Stomach (tissue), 9 donors: ENCODE measurements around the gene RBSN. TPM values are rescaled to one million over a fixed set of nuclear protein-coding genes. Genes with fewer than 3 reads are reported as not detected.

Source experiments
- DNase-seq, 2 donors: peaks; one replicate each; pipeline versions ENCODE4 v3.0.0 to v3.0.0-alpha.2; 2013 to 2019
- H3K27ac ChIP-seq, 5 donors: fragments of 200-600 bp in 4 of 5; sonication (generic) in 4 of 5; one replicate each; pipeline ENCODE4 v1.5.1; 2013 to 2019; ENCODE audit warnings: mild to moderate bottlenecking in 1 of 5, moderate library complexity in 1 of 5
- H3K27me3 ChIP-seq, 3 donors: fragments of 200-600 bp; sonication (generic); one replicate each; pipeline ENCODE4 v1.5.1; 2017 to 2019; ENCODE audit warnings: mixed run types in 1 of 3
- H3K36me3 ChIP-seq, 4 donors: fragments of 200-600 bp; sonication (generic); 1 replicate in 3 of 4; 2 replicates in 1 of 4; pipeline ENCODE4 v1.5.1; 2016 to 2019
- H3K4me1 ChIP-seq, 4 donors: fragments of 200-600 bp; sonication (generic); one replicate each; pipeline ENCODE4 v1.5.1; 2016 to 2019
- H3K4me3 ChIP-seq, 4 donors: fragments of 200-600 bp; sonication (generic) in 3 of 4; one replicate each; pipeline ENCODE4 v1.5.1; 2016 to 2019; ENCODE audit warnings: mild to moderate bottlenecking in 1 of 4
- H3K9me3 ChIP-seq, 4 donors: fragments of 200-600 bp; sonication (generic); one replicate each; pipeline ENCODE4 v1.5.1; 2016 to 2019
- EP300 ChIP-seq: sonication (generic); formaldehyde crosslinking; IDR thresholded peaks from one replicate; pipeline ENCODE4 v1.6.1; 2017; ENCODE audit warnings: antibody characterized with exemption
- POLR2A ChIP-seq, 4 donors: fragments of 450-650 bp; IDR thresholded peaks; one replicate each; pipeline ENCODE4 v1.6.1; 2016; ENCODE audit warnings: antibody characterized with exemption in 4 of 4, control low read depth in 2 of 4, mild to moderate bottlenecking in 1 of 4, moderate library complexity in 1 of 4
- POLR2AphosphoS5 ChIP-seq, 3 donors: sonication (generic); formaldehyde crosslinking; IDR thresholded peaks; one replicate each; pipeline ENCODE4 v1.6.1; 2016; ENCODE audit warnings: antibody characterized with exemption in 3 of 3
- whole genome bisulfite sequencing, 5 donors: extraction: QIAGEN DNeasy Blood & Tissue Kit in 3 of 5; methylation state at CpG; one replicate each; pipeline versions ENCODE4 v1.1.5 to v1.1.7; 2013 to 2018; 5-methylcytosine and 5-hydroxymethylcytosine counted together
- intact Hi-C: fragments of 100-400 bp; cut with DNase I; formaldehyde crosslinking; loops from one replicate; pipeline ENCODE4 v1.15.1; 2023; ENCODE audit warnings: low total_unique reads
- polyA plus RNA-seq, 3 donors: library from polyadenylated mRNA; stranded (reverse); fragments of 200-250 nt; gene quantifications; one replicate each; pipeline ENCODE4 v1.2.3, GENCODE V29; 2013
- total RNA-seq, 5 donors: library from RNA; depleted of rRNA; stranded (reverse); fragments of >200 nt; gene quantifications; one replicate each; pipeline versions ENCODE4 v1.1.0 to v1.2.3, GENCODE V29; 2014 to 2016
- TF ChIP-seq, protein P1 (sequence below), 7 experiments: fragments of 450-650 bp in 4 of 7; fragments of 200-600 bp in 3 of 7; sonication (generic) in 3 of 7; IDR thresholded peaks; one replicate each; pipeline ENCODE4 v1.5.1; 2016 to 2019; ENCODE audit warnings: antibody characterized with exemption in 7 of 7, control low read depth in 2 of 7, mild to moderate bottlenecking in 1 of 7
- donor health status: healthy with polysubstance abuse.
- donor health status: Bipolar disorder and iron deficiency.
- donor health status: healthy.

Gene RBSN
- total and polyA plus RNA-seq, 8 donors = 4.3 to 127 (median 15.8) TPM

DNA sequence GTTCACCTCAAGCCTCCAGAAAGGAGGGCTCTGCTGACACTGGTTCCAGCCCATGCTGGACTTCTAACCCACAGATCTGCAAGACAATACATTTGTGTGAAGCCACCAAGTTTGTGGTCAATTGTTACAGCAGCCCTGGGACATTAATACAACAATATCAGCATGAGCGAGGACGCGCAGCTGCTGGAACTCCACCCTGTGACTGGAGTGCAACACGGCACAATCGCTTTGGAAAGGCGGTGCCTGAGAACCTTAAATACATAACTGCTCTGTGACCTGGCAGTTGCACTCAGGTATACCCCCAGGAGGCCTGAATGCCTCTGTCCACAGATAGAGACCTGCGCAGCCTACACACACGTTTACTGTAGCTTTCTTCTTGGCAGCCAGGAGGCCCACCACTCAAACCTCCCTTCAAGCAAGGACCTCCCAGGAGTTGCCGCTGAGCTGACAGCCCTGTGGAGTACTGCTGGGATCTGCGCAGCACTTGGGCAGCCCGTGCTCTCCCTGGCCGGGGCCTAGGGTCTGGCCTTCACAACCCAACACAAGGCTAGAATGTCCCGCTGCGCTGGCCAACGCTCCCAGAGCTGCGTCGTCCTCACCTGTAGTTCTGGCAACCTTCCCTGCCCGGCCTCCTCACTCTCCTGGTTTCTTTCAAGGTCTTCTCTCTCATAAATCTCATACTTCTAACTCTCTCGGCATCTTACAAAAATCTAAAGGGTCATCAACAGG lies 42.1 kb downstream of the RBSN start:
- intact Hi-C loops = no loop called here
- H3K27ac ChIP-seq = no peak overlapping the region
- no peak for DNase-seq
- no peaks in the 10 kb centered on the region for H3K9me3 ChIP-seq
- peaks cover 21 to 61% (median 55%) of the 10 kb centered on the region in 4 donors for H3K36me3 ChIP-seq
- TF ChIP-seq POLR2A (IDR thresholded peaks at IDR 0.05) (no peak), EP300 (no peak), POLR2AphosphoS5 (IDR thresholded peaks at IDR 0.05) (no peak)
- TF ChIP-seq, protein P1, sequence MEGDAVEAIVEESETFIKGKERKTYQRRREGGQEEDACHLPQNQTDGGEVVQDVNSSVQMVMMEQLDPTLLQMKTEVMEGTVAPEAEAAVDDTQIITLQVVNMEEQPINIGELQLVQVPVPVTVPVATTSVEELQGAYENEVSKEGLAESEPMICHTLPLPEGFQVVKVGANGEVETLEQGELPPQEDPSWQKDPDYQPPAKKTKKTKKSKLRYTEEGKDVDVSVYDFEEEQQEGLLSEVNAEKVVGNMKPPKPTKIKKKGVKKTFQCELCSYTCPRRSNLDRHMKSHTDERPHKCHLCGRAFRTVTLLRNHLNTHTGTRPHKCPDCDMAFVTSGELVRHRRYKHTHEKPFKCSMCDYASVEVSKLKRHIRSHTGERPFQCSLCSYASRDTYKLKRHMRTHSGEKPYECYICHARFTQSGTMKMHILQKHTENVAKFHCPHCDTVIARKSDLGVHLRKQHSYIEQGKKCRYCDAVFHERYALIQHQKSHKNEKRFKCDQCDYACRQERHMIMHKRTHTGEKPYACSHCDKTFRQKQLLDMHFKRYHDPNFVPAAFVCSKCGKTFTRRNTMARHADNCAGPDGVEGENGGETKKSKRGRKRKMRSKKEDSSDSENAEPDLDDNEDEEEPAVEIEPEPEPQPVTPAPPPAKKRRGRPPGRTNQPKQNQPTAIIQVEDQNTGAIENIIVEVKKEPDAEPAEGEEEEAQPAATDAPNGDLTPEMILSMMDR (IDR thresholded peaks at IDR 0.05) = no peak
- no peak overlapping the region for H3K4me3 ChIP-seq
- WGBS, 5 donors = 79 to 89% (median 86%) methylated on average over 14 to 19 of the region's 19 CpGs
- peaks cover 0 to 4% (median 1%) of the 10 kb centered on the region in 4 donors for H3K4me1 ChIP-seq
- H3K27me3 ChIP-seq = no peaks in the 10 kb centered on the region

DNA sequence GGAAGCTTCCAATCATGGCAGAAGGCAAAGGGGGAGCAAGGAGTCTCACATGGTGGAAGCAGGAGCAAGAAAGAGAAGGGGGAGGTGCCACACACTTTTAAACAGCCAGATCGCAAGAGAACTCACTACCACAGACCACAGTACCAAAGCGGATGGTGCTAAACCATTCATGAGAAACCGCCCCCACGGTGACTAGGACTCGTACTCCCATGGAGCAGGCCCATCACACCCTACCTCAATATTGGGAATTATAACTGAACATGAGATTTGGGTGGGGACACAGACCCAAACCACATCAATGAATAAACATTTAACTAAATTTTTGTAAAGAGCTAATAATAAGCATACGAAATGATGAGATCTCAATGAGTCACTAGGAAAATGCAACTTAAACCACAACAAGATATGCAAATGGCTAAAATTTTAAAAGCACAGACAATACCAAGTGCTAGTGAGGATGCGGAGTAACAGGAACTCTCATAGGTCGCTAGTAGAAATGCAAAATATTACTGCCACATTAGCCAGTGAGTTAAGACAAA lies 43.9 kb downstream of the RBSN start:
- TF ChIP-seq POLR2AphosphoS5 (IDR thresholded peaks at IDR 0.05) (no peak), POLR2A (IDR thresholded peaks at IDR 0.05) (no peak), EP300 (no peak)
- TF ChIP-seq, protein P1 (IDR thresholded peaks at IDR 0.05) = no peak
- Histone ChIP-seq H3K4me3 (no peak overlapping the region), H3K9me3 (no peaks in the 10 kb centered on the region), H3K36me3 (peaks cover 22 to 78% (median 72%) of the 10 kb centered on the region in 4 donors), H3K27ac (no peak overlapping the region), H3K27me3 (no peaks in the 10 kb centered on the region), H3K4me1 (peaks cover 0 to 4% (median 2%) of the 10 kb centered on the region in 4 donors)
- intact Hi-C loops = no loop called here
- DNase-seq = no peak
- WGBS, 5 donors = 81 to 89% (median 86%) methylated on average over 8 of the region's 8 CpGs

DNA sequence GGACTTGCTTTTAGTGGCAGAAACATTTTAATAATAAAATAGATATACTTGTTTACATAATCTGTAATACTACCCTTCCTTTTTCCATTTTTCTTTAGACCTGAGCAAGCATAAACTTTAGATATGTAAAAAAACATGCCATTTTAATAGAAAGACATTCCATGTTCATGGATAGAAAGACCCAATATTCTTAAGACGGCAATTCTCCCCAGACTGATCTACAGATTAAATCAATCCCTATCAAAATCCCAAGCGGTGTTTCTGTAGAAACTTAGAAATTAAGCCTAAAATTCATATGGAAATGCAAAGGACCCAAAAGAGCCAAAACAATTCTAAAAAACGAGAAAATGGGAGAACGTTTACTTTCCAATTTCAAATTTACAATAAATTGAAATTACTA lies 45.4 kb downstream of the RBSN start:
- peaks cover 30 to 83% (median 76%) of the 10 kb centered on the region in 4 donors for H3K36me3 ChIP-seq
- intact Hi-C loops = no loop called here
- no peak for DNase-seq
- peaks cover 0 to 4% (median 2%) of the 10 kb centered on the region in 4 donors for H3K4me1 ChIP-seq
- H3K9me3 ChIP-seq = no peaks in the 10 kb centered on the region
- no peak for TF ChIP-seq POLR2AphosphoS5 (IDR thresholded peaks at IDR 0.05)
- TF ChIP-seq POLR2A (IDR thresholded peaks at IDR 0.05) = no peak
- no peak for TF ChIP-seq EP300
- TF ChIP-seq, protein P1 (IDR thresholded peaks at IDR 0.05) = no peak
- WGBS, 5 donors = 97 to 98% (median 97%) methylated on average over 4 of the region's 4 CpGs
- H3K27ac ChIP-seq = no peak overlapping the region
- H3K4me3 ChIP-seq = no peak overlapping the region
- no peaks in the 10 kb centered on the region for H3K27me3 ChIP-seq

DNA sequence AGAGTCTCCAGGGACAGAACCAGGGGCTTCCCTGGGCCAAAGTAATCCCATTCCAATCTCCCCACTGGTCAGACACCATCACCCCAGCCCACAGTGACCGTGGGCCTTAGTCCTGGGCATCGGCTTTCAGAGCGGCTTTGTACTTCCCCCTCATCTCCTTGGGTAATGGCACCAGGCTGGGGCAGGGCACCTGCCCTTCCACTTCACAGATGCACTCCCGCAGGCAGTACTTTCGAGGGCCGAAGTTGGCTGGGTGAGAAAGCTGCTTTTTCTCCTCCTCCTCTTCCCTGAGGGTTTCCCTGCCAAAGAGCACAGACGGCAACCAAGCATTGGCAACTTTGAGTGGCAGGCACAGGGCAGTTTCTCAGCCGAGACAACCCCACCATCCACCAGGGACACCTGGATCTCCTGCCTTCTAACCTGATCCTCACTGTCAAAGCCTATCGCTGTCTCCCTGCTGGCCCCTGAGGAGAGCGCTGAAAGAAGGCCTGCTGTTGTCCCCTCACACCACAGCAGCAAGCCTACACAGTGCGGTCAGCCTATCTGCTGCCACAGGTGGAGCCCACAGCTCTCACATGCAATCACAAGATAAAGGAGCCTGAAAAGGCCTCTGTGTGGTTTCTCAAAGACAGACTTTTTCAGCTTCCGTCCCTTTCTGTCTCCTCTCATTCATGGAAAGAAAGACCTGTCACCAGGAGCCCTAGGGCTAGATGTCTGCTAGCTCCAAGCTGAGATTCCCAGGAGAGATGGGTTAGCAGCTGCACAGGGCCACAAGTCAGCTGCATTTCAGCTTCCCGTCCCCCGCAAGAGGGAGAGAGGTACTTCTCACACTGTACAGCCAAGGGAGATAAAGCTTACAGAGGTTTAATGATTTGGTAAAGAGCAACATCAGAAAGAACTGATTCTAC lies 46.4 kb downstream of the RBSN start:
- Histone ChIP-seq H3K27me3 (no peaks in the 10 kb centered on the region), H3K4me1 (peaks cover 0 to 4% (median 2%) of the 10 kb centered on the region in 4 donors), H3K27ac (no peak overlapping the region), H3K36me3 (peaks cover 26 to 83% (median 76%) of the 10 kb centered on the region in 4 donors), H3K4me3 (no peak overlapping the region), H3K9me3 (no peaks in the 10 kb centered on the region)
- intact Hi-C loops = no loop called here
- DNase-seq = no peak
- 86 to 91% (median 89%) methylated on average over 14 of the region's 14 CpGs for whole genome bisulfite sequencing, 5 donors
- TF ChIP-seq EP300 = no peak
- TF ChIP-seq, protein P1 (IDR thresholded peaks at IDR 0.05) = no peak
- TF ChIP-seq POLR2A (IDR thresholded peaks at IDR 0.05) = no peak
